GM21825 (cell line): ENCODE measurements around the gene SLC37A1.

Source experiments
- ATAC-seq: cut with Tn5 transposase; IDR thresholded peaks from one replicate; pipeline ENCODE4 v1.9.1; 2021; ENCODE audit warnings: mild to moderate bottlenecking, moderate library complexity; ENCODE audit not compliant: unreplicated experiment

Gene SLC37A1

DNA sequence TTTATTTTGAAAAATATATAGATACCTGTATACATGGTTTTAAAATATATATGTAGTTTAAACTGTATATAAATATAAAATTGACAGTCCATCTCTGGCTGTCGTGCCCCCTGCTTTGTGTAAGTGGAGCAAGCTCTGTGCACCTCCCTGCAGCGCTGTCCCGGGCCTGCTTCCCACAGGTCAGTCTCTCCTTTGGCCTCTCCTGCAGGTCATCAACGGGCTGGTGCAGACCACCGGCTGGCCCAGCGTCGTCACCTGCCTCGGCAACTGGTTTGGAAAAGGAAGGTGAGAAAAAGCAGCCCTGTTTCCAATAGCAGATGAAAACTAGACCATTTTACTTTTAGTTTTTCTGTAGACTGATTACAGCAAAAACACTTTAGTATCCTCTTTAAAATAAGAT, 28.5 kb downstream of the SLC37A1 start:
- ATAC-seq: no peak

DNA sequence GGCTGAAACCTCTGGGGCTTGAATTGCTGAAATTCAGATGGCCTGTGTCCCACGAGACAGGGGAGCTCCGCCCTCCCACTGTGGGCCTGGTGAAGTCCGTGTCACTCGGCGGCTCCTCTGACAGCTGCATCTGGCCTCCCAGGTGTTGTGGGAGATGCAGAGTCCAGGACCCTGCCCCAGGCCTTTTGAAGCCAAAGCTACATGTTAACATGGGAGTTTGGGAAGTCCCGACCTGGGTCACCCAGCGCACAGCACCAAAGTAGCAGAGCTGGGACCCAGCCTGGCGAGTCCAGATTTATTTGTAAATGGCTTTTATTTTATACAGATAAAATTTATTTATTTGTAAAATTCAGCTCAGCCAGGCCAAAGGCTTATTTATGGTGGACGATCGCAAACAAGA, 28.9 kb downstream of the SLC37A1 start:
- ATAC-seq: no peak

DNA sequence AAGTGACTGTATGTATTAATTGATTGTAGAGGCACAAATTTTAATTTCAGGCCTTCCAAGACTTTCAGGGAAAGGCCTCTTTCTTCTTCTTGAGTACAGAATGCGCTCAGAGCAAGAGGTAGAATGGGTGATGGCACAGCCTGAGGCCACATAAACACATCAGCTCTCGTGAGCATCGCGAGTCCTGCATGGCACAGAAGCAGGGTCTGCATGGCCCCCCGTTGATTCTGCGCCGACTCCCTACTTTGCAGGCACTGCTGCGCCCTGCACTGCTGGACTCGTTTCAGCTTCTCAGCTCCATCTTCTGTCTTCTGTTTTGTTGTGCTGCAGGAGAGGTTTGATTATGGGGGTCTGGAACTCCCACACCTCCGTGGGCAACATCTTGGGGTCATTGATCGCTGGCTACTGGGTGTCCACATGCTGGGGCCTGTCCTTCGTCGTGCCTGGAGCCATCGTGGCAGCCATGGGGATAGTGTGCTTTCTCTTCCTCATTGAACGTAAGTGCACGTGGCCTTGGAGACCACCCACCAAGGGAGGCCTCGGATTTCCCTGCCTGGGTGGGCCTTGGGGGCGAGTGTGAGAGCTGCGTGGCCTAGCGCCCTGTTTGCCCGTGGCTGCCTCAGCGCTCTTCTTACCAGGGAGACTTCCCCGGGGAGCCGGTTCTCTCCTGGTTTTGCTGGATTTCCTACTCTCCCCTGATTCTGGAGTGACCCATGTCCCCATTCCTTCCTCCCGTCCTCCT, 29.6 kb downstream of the SLC37A1 start:
- no peak for ATAC-seq

DNA sequence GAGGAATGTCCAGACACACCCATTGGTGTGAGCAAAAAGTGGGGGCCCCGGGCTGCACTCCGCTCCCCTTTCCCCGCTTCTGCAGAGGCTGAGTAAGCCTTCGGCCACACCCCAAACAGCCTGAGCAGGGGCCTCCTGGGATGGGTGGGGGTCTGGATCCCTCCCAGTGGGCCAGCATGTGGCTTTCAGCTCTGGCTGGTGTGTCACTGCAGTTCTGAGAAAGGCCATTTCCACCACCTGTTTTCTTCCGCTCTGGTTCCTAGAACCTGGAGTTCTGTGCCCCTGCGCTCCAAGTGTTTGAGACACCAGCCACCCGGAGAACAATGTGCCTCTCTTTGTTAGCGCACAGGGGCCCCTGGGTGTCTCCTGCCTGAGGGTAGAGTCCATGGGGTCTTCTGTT, 30.9 kb downstream of the SLC37A1 start:
- ATAC-seq: no peak

DNA sequence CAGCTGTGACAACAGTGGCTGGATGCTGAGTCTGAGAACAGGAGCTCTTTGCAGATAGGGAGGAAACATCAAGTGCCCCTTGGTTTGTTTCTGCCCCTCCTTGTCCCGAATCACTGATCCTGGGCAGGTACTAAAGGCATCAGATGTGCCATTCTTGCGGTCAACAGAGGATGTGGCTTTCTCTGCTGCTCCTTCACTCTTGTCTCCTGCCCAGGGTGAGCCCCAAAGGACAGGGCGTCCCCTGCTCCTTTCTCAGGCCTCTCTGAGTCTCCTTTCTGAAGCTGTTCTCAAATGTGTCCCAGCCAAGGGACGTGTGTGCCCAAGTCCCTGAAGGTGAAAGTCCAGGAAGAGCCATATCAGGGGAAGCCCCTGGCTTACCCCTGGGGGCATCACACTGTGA, 31.7 kb downstream of the SLC37A1 start:
- ATAC-seq: no peak

DNA sequence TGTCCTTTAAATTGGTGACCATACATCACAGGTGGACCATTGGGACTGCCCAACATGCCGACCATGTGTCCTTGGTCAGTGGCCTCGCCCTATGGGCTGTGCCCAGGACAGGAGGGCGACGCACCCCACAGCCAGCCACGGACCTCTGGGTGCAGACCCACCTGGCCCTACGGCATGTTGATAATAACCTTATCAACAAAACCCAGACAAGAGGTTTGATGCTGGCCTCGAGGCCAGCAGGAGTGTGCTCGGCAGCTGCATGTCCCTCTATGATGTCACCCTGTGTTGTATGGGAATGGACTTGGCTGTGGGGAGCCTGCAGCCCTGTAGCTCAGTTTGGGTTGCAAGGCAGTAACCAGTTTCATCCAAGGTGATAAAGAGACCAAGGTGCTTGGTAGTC, 32.1 kb downstream of the SLC37A1 start:
- ATAC-seq: no peak

DNA sequence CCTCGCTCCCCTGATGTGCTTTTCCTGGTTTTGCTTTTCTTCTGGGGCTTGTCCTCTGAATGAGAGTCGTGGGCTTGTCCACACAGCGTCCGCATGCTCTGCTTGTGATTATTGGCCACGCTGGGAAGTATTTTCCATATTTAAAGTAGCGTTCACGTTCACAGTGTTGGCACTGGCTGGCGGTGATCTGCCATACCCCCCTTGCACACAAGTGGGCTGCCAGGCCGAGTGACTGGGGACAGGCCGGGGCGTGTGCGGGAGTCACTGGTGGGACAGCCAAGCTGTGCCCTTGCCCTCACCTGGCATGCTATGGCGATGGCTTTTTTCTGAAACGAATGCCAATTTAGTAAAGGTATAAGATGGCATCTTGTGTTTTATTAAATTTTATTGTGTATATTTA, 32.8 kb downstream of the SLC37A1 start:
- no peak for ATAC-seq

DNA sequence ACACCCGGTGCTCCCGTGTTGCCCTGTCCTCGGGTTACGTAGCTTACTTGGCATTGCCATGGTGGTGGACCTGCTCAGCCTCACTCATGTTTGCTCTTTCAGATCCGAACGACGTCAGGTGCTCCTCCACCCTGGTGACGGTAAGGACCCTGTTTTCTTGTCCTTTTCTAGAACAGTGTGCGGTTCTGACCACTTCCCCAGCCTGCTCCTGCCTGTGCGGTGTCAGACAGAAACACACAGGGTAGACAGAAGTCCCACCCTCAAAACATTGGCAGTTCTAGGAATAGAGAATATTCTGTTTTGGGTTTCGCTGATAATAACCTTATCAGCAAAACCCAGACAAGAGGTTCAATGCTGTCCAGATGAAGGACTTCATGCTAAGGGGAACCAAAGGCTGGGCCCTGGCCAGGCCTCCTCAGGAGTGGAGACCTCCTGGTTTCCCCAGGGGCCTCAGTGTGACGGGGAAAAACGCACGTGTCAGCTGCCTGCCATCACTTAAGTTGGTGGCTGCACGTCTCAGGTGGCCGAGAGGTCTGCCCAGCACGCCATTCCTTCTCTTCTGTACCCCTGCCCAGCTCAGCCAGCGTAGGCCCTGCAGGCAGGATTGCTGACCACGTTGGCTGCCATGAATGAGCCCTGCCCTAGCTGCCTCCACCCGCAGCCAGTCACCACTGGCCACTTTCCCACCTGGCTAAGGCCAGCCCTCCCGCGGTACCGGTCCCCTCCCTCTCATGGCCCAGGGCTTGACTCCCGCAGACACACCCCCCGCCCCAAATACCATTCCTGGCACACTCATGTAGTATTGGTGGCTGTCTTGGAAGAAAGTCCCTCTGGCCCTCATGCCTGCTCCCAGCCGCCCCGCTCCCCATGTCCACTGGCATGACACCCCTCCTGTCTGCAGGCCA, 33.6 kb downstream of the SLC37A1 start:
- ATAC-seq: no peak

DNA sequence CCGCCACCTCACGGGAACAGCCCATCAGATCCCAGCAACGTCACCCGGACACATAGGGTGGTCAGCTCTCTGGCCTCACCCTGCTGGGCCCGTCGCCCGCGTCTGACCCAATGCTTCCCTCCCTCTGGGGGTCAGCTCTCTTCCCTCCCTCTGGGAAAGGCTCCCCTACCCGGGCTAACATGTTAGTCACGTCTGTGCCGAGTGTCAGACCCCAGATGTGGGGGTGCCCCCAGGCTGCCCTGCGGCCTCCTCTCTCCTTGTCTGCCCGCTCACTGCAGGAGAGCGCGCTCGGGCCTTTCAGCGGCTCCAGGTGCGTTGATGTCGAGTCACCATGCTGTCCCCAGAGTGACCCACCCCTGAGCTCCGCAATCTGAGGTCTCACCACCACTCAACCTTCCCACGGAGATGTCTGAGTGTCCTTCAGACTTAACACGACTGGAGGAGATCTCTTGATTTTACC, 34.3 kb downstream of the SLC37A1 start:
- ATAC-seq: no peak

DNA sequence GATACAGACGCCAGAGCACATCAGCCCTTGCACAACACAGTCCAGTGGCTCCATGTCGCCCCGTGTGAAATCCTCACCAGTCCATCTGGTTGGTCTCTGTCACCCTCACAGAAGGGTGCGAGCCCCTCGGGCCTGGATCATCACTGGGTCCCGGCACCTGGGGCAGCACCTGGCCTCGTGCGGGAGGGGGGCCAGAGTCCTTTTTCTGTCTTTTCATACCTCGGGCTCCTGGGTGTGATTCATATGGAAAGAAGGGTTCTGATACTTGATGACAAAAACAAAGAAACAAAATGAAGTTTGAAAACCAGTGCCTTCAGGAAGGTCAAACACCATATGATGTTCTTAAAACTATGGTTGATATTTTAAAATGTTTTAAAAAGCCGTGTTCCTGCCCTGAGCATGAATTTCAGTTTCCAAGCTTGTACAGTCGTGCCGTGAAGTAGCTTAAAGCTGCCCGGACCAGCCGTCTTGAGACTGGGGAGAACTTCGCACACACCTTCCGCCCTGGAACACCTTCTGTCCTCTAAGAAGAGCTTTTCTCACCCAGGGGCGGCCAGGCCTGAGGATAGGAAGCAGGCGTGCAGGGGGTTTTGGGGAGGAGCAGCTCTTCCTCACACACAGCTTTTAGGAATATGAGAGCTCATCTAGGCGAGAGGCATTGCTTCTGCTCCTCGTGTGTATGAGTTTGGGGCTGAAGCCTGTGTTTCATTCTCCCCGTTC, 35.2 kb downstream of the SLC37A1 start:
- ATAC-seq: no peak

DNA sequence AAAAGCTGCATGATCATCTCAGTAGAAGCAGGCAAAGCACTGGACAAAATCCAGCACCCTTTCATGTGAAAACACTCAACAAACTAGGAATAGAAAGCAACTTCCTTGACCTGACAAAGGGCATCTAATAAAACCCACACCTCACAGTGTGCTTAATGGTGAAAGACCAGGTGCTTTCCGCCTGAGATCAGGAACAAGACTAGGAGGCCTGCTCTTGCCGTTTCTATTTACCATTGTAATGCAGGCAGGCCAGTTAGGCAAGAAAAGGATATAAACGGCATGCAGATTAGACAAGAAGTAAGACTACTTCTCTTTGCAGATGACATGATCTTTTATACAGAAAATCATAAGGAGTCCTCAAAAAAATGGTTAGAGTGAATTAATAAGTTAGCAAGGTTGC, 37.2 kb downstream of the SLC37A1 start:
- no peak for ATAC-seq

DNA sequence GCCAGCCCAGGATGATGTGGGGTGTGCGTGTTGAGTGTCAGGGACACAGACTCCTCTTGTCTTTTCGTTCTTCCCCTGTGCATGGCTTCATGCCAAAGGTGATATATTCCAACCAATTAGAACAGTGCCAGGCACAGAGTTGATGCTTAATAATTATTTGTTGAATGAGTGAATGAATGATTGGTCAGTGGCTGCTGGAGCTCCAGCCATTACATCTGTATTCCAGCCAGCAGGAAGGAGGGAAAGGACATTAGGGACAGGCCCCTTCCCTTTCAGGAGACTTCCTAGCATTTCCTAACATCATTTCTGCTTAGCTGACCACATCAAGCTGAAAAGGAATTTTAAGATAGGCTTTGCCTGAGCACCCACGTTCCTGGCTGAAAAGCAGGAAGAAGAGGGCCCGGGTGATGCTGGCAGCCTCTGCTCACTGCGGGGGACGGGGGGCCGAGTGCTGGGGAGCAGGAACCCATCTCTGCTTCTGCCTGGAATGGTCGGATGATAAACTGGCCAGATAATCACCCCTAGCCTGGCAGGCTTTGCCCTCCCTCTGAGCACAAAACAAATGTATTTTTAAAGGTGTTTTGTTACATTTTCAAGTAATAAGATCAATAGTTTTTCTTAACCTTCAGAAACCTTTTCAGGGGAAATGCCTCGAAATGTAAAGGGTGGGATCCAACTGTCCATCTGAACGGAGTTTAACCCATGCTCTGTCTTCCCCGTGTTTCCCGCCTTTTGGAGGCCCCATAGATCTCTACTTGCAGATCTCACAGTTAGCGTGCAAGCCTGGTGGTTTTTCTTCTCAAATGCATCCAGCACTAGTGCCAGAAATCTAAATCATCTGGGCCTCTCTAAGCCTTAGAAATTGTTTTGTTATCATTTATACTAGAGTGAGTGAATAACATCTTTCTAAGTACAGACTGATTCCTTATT, 39.0 kb downstream of the SLC37A1 start:
- no peak for ATAC-seq

DNA sequence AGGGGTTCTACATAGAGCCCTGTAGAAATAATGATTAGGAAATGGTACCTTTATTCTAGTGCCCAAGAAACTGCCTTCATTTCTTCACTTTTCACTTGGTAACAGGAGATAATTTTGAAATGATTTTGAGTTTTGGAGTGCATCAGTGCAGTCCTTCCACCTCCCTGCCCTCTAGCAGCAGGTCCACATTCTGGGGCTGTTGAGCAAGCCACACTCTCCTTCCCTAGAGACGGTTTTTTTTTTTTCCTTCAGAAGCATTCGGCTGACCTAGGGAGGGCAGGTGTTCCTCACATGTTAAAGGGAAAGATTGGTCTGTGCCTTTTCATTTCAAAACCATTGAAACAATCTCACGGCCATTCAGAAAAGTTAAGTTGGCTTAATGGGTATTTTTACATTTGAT, 39.8 kb downstream of the SLC37A1 start:
- no peak for ATAC-seq

DNA sequence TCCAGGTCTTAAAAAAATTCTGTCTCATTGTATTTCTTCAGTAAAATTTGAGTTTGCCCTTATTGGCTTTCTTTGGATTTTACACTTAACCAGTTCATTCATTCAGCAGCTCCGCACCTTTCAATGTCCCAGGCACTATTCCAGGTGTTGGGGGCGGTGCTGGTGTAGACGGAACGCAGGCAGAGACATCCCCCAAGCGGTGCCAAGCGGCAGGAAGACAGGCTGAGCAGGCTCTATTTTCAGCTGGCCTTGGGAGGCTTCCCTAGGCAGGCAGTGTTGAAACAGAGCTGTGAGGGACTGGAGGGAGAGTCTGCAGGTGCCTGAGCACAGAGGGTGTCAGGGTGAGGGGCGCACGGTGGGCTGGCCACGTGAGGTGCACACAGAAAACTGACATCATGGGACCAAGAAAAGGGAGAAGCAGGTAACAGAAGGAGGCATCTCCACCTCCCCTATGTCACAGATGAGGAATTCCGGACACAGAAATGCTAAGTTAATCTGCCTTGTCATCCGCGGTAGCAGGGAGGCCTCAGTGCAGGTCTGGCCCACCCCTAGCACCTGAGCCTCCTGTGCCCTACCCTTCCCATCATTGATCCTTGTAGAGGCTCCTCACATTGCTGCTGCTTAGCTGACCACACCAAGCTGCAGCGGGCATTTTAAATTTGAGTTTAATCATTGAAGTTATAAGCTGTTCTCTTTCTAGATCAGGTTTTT, 40.8 kb downstream of the SLC37A1 start:
- no peak for ATAC-seq

DNA sequence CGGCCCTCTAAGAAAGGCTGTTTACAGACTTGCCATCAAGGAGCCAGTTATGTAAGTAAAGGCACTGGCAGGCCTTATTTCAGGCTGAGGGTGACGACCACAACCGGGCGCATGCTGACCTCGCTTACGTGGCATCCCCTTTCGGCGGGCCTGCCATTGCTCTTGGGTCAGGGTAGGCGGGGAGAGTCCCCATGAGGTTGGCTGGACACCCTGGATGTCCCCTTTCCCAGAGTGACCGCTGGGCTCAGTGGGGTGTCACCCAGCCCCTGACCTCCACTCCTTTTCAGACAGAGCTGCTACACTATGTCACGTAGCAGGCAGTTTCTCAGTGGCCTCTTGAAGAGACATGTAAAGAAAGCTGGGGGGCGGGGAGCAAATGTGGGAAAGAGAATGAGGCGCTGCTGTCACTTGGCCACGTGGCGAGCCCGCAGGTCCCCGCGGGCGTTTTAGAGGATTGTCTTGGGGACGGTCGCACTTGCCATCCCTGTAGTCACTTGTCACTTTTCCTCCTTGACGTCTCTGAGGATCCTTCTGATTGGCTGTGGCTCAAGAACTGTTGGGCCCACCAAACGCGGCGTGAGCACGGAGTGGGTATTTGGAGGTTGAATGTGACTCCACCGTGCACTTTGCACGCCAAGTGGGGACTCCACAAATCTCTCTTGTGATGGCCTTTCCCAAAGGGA, 42.2 kb downstream of the SLC37A1 start:
- ATAC-seq: no peak

DNA sequence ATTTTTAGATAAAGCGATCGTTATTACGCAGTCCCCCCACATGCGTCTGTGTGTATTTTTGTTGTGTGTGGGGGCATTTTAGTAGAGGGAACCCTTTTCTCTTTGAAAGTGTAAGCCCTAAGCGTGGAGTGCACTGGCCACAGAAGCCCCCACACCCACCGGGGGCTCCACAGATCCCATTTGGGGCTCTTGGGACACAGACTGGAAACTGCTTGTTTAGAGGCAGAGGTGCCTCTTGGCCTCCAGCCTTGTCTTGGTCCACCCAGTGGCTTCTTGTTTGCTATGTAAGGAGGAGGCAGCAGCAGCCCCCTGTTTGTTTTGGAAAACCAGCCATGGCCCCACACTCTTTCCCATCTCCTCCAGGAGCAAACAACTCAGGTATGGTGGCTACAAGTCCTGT, 42.8 kb downstream of the SLC37A1 start:
- ATAC-seq: no peak

DNA sequence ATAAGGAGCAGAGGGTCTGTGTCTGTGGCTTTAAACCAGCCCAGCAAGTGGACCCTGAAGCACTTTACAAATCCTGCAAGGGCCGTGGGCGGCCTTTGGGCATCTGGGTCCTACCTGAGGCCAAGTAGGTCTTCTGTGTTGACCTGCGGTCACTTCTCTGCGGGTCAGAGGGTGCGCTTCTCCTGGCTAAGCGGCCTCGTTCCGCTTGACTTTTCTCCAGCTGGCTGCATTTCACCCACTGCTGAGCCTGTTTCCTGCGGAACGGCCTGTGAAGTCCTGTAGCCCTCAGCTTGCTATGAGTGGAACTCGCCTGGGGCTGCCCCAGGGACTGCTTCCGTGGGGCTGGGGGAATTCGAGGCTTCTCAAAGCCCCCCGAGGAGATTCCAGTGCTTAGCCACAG, 43.3 kb downstream of the SLC37A1 start:
- no peak for ATAC-seq

DNA sequence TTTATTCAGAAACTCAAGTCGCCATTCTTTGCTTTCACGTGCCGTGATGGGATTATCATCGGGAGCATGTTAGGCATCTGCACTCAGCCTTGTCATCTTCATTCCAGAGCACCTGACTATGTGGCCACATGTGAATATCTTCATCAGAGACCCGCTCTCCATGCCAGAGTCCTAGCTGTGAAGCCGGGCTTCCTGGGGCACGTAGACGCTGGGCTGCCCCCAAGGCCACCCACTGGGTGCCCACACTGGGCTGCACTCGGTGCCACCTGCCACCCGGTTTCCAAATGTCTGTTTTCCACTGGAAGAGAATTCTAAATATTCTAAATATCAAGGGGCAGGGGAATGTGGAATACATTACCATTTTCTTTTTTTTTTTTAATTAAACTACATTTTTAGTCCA, 43.8 kb downstream of the SLC37A1 start:
- no peak for ATAC-seq

DNA sequence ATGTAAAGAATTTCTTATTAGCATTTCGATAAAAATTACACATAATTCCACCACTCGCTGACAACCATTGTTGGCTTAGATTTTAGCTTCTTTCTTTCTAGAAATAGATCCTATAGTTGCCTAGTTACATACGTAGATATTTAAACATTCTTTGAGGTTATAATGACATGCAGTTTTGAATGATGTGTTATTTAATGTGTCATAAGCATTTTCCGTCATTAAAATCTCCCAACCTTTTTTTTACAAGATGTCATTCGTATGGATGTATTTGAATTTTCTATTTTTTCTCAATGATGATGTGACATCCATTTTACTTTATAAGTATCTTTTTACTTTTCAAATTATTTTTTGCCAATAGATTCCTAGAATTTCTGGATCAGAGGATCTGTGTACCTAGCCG, 44.7 kb downstream of the SLC37A1 start:
- no peak for ATAC-seq
